Measurements from ENCODE around the gene THSD4.

- TF ChIP-seq CTCF (optimal IDR thresholded peaks at IDR 0.05 in 1 of 3, IDR thresholded peaks at IDR 0.05 in 1 of 3, conservative IDR thresholded peaks at IDR 0.05 in 1 of 3; ENCODE audit: extremely low read depth in 1 of 3, insufficient read depth in 2 of 3, low read length in 3 of 3) (no peak), EZH2 (IDR thresholded peaks at IDR 0.05; ENCODE audit: low read length) (no peak)
Measured at GRCh38 chr15:71231758-71232157, 116.5 kb downstream of the THSD4 start.
